HS-5 (cell line): ENCODE data around the gene GATAD2B.
"Not testable (repeated sequence)": the region's sequence is repeated elsewhere in the genome, so short reads cannot be mapped to it uniquely, and the experiment has no call there.

Experiments used
- DNase-seq: peaks from one replicate; pipeline ENCODE4 v3.0.0-alpha.2; 2012; ENCODE audit warnings: low read depth

The GATAD2B gene

DNA sequence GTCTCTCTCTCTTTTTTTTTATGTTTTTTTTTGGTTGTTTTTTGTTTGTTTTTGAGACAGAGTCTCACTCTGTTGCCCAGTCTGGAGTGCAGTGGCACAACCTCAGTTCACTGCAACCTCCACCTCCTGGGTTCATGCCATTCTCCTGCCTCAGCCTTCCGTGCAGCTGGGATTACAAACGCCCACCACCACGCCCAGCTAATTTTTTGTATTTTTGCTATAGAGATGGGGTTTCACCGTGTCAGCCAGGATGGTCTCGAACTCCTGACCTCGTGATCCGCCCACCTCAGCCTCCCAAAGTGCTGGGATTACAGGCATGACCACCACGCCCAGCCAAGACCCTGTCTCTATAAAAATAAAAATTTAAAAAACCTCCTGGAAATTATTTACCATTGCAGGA, 88.8 kb downstream of the GATAD2B start:
- not testable (repeated sequence) for DNase-seq

DNA sequence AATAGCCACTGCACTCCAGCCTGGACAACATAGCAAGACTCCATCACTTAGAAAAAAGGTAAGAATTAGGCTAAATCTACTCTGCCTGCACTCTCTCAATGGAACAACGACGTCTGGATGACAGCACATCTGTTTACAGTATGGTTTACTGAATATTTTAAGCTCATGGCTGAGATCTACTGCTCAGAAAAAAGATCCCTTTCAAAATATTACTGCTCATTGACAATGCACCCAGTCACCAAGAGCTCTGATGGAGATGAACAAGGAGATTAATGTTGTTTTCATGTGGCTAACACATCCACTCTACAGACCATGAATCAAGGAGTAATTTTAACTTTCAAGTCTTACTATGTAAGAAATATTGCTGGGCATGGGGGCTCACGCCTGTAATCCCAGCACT, 89.6 kb downstream of the GATAD2B start:
- DNase-seq, result no peak

DNA sequence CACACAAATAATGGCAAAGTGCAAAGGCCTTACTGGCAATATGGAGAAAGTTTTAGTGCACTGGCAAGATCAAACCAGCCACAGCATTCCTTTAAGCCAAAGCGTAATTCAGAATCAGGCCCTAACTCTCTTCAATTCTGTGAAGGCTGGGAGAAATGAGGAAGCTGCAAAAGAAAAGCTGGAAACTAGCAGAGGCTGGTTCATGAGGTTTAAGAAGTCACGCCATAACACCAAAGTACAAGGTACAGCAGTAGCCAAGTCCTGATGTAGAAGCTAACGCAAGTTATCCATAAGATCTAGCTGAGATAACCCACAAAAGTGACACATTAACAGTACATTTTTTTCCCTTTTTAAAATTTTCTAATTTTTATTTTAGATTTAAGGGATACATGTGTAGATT, 90.5 kb downstream of the GATAD2B start:
- no peak for DNase-seq

DNA sequence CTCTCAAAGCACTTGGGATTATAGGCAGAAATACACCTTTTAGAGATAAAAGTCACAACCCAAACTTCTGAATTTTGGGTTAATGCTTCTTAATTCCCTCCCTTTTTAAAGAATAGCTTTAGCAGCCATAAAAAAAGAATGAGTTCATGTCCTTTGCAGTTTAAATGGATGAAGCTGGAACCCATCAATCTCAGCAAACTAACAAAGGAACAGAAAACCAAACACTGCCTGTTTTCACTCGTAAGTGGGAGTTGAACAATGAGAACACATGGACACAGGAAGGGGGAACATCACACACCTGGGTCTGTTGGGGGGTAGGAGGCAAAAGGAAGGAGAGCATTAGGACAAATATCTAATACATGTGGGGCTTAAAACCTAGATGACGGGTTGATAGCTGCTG, 91.7 kb downstream of the GATAD2B start:
- DNase-seq, result no peak

DNA sequence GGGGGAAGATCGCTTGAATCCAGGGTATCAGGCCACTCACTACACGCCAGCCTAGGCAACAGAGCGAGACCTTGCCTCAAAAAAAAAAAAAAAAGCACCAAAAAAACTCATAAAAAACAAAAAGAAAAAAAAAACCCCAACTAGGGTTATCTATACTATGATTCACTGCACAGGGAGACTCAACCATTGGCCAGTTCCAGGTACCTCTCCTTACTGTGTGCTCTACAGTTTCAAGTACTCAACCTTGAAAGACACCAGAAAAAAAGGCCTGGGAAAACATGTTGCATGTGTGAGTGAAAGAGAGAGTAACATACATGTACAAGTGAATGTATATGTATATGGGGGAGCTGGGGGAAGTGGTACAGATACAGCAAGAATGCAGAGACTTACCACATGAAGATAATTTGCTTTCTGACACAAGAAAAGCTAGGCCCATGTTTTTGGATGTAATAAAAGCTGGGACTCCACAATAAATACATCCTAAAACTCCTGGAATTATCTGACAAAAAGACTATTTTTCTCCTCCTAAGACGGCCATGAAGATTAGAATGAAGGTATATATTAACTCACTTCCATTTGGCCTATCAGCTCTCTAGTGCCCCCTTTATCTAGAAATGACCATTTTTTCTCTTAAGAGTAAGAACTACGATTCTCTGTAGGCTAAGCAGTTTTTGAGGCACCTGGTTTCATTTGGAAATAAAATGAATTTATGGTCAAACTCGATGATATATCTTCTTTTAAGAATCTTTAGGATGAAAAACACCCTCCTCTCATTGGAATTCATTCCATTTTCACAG, 95.4 kb downstream of the GATAD2B start:
- DNase-seq, result no peak

DNA sequence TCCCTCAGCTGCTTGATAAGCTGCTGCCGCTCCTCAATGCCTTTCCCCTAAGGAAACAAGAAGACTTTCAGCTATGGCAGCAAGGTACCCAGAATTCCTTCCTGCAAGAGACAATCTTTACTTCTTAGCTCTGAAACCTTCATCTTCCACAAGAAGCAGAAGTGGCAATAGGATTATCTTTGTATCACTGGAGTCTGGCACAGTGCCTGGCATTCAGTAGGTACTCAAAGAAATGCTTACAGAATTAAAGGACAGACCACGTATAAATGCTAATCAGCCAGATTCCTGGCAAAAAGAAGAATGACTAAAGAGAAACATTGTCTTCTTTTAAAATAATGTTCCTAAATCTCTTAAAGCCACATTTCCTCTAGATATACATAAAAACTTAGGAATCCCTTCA, 103.9 kb downstream of the GATAD2B start:
- DNase-seq, result no peak

DNA sequence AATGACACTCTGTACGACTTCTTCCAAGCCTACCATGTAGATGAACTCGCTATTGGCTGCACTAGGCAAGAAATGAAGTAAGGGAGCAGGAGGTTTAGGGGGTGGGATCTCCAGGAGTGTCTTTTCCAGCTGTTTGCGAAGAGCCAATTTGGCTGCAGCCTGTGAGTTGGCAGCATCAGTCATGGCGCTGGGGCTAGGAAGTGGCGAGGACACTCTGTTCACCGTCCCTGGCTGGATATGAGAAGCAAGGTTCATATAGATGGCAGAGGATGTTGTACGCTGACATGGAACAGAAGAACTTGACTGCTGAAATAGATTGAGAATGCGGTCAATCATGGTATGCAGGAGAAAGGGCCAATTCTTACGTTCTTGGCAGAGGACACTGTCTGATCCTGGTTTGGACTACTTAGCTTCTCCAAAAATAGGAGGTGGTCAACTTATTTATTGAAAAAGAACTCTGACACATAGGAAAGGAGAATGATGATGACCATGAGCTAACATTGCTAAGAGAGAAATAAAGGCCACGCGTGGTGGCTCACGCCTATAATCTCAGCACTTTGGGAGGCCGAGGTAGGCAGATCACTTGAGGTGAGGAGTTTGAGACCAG, 106.4 kb downstream of the GATAD2B start:
- DNase-seq, result no peak

DNA sequence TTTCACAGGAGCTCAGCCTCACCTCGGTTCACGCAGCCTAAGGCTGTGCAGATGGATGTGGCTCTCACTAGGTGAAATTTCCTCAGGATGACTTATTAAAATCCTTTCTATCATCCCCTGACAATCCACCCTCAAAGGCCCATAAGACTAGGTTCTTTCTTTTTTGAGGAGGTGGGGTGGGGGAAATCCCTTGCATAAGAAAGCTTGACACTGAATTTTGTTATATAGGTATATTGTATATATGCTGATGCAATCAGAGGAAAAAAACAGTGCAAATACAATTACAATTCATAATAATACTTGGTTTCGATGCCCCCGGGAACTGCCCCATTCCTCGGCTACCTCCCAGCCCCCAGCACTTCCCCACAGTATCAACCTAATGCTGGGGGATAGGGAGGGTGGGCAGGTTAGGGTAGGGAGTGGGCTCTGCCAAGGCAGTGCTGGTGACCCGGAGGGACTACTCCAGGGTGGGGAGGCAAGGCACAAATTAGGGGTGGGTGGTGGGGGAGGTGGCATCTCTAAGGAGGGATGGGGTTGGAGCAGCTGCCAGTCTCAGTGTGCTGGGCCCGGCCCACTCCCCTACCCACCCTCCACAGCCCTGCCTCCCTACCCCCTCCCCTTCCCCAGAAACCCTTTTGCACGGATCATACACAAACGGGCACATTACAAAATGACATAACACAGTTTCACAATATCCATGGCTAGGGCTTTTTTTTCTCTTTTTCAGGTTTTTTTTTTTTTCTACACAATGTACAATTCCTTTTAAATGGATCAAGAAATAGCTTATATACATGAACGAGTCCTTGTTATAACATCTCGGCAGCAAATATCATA, 116.7 kb downstream of the GATAD2B start:
- no peak for DNase-seq

DNA sequence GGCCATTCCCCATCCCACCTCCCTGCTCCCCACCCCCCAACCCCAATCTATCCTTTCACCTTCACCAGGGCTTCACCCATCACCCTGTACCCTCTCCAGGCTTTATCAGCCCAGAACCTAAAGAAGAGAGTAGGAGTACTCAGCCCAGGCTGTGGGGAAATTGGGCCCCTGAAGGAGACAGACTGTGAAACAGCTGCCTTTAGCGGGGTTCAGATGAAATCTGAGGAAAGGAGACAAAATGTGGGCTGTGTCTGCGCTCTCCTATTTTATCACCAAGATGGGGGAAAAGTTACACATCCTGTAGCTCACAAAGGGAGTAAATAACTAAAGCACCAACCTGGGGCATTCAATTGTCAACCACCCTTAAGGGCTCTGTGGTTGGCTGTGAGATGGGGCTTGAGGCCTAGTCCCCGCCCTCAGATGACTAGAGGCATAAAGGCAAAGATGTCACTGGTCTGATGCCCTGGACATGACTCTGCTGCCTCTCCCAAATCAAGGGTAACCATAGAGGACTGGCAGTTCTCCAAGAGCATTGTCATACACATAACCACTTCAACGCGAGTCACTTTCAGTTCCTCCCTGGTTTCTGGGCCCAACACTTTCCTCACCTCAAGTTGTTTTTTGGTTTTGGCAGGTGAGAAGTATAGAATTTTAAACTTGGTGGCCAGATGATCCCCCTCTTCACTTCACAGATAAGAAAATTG, 117.6 kb downstream of the GATAD2B start:
- peak; percentile 83 for DNase-seq

DNA sequence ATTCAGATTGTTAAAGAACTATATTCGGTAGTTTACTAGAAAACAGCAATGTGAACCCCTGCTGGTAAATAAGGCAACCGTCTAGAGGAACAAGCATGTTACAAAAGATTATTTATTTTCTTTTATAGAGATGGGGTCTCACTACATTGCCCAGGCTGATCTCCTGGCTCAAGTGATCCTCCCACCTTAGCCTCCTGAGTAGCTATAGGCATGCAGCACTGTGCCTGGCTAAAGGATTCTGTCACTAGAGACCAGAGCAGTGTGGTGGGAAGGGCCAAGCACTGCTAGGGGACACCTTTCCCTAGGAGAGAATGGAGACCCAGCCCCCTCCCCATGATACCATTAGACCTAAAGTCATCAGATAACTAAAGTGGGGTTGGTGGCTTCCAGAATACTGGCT, 118.7 kb downstream of the GATAD2B start:
- no peak for DNase-seq

DNA sequence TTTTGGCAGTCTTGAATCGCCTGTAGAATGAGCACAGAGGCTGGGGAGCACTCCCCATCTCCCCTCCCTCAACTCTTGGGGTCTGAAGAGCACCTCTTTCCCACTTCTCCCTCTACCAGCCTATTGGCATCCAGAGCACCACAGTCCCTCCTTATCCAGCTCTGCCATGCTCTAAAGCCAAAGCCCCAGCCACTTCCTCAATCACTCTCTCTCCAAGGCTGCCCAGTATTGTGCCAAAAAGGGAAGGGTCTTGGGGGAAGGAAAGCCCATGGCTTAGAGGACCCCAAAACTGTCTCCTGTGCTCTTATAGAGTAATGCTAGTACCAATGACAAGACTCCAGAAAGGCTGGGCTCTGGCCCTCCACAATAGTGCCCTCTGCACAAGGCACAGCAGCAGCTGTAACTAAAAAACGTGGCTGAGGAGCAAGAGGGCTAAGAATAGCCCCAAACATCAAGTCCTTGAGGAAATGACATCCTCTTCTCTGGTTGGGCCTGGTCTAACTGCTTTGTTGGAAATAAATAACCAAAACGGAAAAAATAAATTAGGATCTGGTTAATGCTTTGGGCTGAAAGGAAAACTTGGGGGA, 119.2 kb downstream of the GATAD2B start:
- no peak for DNase-seq

DNA sequence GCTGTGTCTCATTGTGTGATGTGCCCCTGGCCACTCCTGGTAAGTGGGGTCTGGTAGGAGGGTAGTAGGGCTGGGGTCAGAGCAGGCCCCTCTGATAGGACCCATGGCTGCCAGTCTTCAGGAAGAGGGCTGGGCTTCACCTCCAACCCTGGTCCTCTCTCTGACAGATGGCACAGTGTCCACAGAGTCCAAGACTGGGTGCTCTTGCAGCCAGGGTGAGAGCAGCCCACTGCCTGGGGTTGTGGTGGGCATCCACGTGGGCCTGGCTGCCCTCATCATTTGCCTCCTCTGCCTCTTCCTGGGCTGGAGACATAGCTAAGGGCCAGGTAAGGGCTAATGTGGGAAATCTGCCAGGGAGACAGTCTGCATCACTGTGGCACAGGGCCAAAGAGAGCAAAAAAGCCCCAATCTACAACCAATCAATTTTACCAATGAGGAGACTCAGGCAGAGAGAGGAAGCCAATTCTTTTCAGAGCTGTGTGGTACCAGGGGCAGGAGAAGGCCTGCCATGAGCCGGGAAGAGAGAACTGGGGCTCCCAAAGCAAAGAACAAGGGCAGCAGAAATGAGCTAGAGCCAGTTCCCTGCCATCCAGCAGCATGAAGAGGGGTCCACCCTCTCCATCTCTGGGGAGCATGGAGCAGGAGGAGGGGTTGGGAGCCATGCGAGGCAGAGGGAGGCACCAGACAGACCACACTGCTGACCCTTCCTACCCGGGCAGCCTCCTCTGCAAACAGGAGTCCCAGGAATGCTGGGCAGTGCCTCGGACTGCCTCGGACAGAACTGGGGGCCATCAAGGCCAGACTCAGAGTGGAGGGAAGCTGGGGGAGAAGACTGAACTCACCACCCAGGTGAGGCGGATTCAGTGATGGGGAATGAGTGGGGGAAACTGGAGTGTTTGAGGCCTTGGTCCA, 120.7 kb downstream of the GATAD2B start:
- DNase-seq, result no peak

DNA sequence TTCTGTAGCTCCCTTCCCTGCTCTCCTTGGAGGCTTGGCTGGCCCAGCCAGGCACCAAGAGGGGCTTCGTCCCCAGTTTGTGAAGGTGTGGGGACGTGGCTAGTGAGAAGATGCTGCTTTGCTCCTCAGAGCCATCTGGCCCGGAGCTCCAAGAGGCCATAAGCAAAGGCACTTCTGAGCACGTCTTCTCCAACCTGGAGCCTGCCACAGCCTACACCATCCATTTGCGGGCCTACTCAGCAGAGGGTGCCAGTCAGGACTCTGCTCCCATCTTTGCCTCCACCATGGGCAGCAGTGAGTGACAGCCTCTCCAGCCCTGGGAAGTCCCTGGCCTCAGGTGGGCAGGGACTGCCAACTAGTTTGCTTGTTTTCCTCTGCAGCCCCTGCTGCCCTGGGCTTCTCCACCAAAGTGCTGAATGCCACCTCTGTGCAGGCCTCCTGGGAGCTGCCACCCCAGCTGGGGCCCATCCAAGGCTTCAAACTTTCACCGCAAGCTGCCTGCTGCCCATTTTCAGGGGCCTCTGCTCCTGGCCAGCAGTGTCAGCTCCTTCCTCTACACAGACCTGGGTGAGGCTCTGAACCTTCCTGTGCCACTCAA, 121.6 kb downstream of the GATAD2B start:
- no peak for DNase-seq

DNA sequence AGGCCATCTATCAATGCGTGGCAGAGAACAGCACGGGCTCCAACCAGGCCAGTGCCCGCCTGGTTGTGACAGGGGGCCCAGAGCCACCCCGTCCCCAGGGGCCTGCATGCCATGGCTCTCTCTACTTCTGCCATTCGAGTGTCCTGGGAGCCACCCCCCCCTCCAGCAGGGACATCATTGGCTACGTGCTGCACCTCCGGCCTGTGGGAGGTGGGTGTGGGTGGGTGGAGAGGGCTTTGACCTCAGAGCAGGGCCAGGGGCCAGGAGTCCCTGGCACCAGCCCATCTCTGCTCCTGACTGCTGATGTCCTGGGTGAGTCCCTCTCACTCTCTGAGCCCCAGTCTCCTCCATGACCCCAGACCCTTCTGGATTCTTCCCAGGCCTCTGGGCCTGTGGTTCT, 122.3 kb downstream of the GATAD2B start:
- no peak for DNase-seq

DNA sequence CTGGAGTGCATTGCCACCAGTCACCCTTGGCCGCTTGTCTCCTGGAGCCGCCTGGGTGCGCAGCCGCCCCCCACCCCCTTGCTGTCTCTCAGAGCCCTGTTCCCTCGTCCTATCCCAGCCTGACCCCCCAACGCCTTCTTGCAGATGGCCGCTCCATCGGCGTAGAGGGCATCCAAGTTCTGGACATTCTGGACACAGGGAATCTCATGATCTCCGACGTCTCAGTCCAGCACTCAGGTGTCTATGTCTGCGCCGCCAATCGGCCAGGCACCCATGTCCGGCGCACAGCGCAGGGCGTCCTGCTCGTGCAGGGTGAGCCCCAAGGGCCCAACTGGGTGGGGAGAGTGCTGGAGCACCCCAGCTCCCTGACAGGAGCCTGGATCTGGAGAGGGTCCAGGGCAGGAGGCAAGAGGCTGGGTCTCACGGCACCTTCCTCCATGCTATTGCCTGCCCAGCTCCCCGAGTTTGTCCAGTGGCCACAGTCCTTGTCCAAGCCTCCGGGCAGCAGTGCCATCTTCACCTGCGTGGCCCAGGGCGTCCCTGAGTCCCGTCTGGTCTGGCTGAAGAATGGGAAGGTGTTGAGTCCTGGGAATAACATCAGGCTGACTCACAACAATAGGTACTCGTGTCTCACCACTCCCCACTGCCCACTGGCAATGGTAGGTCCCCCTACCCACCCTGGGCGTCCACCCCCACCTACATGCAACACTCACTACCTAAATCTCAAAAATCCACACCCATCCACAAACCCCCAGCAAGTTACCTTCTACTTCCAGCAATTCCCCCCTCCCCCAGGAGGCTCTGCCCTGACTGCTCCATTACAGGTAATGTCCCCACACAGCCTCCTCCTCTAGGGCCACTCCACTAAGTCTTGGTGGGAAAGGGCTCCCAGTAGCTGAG, 123.0 kb downstream of the GATAD2B start:
- DNase-seq, result no peak

DNA sequence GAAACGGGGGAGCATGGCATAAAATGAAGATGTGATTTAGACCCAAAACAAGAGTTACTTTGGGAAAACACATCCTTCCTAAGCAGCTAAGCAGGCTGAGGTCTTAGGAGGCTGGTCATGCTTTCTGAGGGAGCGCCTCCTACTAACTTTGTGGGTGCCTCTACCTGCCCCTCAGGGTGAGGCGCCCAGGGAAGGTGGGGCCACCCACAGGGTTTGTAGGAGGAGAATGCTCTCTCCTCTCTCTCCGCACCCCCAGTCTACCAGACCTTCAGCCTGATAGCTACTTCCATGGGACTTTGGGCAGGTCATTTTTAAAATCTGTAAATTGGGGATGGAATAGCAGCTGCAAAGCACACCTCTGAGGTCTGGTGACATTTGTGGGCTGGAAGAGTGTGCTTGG, 123.8 kb downstream of the GATAD2B start:
- DNase-seq, result no peak

DNA sequence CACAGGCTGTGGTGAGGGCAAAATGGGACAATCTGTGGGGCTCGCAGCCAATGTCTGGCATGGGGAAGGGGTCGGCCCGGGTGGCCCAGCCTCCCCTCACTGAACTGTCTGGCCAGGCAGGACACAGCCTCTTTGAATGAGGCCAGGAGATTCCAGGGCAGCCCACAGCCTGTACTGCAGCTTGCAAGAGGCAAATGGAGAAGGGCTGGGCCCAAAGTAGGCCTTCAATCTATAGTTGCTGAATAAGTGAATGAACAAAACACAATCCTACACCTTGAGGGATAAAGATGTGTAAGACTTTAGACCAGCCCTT, 124.3 kb downstream of the GATAD2B start:
- no peak for DNase-seq

DNA sequence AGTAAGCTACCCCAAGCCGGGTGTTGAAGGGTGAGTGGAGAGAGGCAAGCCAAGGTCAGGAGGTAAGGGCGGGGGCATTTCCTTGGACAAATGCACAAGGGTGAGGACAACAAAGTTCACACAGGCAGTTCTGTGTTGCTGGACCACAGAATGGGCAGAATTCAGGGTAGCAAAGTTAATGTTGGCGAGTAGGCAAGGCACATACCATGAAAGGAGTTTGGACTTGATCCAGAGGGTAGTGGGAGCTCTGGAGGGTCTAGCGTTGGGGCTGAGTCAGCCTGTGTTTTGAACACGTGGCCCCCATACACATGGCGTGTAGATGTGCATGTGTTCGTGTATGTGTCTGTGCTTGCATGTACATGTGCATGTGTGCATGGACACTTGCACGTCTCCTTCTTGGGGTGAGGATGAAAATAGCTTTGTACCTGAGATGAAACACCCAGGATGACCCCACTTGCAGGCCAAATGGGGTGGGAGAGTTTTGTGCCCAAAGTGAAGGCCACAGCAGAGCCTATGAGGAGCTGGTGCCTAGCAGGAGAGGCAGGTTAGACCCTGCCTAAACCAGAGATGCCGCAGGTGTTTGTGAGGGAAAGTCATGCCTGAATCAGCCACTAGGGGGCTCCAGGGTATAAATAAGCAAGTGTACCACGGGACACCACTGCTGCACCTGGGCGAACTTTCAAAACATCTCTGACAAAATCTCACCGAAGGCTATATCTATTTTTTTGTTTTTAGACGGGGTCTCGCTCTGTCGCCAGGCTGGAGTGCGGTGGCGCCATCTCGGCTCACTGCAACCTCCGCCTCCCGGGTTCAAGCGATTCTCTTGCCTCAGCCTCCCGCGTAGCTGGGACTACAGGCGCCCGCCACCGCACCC, 125.7 kb downstream of the GATAD2B start:
- DNase-seq, result no peak
